Measurements from ENCODE around the gene WFS1. TPM values are rescaled to one million over a fixed set of nuclear protein-coding genes. Genes with fewer than 3 reads are reported as not detected.

WFS1 gene
- total RNA-seq, 3 donors from 2014 or later: 32.5 to 58.3 (median 37.1) TPM

- no peak overlapping the region for H3K4me3 ChIP-seq
- H3K36me3 ChIP-seq: no peaks in the 10 kb centered on the region
- DNase-seq (ENCODE audit: low spot score in 2 of 2): no peak
- peaks cover 4 to 17% of the 10 kb centered on the region in 2 donors for H3K9me3 ChIP-seq
- H3K4me1 ChIP-seq: no peaks in the 10 kb centered on the region
- peaks cover 5 to 55% of the 10 kb centered on the region in 2 donors for H3K27me3 ChIP-seq
- H3K27ac ChIP-seq: no peak overlapping the region
- intact Hi-C loops (cut with DNase I; ENCODE audit: low total_unique reads): no loop called here
- TF ChIP-seq POLR2A (IDR thresholded peaks at IDR 0.05) (no peak), CTCF (IDR thresholded peaks at IDR 0.05) (no peak), POLR2AphosphoS5 (IDR thresholded peaks at IDR 0.05) (no peak)
Measured at GRCh38 chr4:6241062-6241845, 28.4 kb upstream of the WFS1 start.

DNA sequence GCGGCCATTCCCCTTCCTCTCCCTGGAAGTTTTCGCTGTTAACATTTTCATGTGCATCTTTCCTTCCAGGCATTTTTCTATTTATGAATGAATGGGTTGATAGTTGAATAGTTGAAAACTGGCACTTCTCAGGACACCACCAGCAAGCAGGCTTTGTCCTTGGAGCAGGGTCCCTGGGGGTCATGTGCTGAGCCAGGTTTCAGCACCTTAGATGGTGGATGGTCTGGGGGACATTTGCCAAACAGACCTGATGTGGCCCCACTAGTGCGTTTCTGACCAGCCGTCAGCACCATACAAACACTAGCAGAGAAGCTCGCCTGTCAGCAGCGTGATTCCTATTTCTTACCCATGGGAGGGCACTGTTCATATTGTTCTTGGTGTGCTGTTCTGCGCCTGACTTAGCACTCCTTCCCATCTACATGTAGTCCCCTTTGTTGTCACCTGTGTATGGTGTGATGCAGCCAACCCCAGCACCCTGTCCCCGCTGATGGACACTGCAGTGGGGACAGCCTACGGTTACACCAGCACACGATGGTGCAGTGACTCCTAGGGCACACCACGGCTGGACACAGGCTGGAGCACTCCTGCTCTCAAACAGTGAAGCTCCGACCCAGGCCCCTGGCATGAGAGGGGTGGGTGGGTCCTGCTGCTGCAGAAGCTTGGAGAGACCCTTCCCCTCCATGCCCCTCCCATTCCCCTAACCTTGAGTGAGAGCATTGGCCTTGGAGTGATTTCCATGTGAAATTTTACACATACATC, 27.2 kb upstream of the WFS1 start:
- intact Hi-C loops (cut with DNase I; ENCODE audit: low total_unique reads): no loop called here
- H3K4me3 ChIP-seq: no peak overlapping the region
- H3K4me1 ChIP-seq: no peaks in the 10 kb centered on the region
- H3K27ac ChIP-seq: no peak overlapping the region
- no peaks in the 10 kb centered on the region for H3K36me3 ChIP-seq
- peaks cover 4 to 17% of the 10 kb centered on the region in 2 donors for H3K9me3 ChIP-seq
- DNase-seq (ENCODE audit: low spot score in 2 of 2): no peak
- peaks cover 5 to 59% of the 10 kb centered on the region in 2 donors for H3K27me3 ChIP-seq
- no peak for TF ChIP-seq POLR2AphosphoS5 (IDR thresholded peaks at IDR 0.05)
- TF ChIP-seq CTCF (IDR thresholded peaks at IDR 0.05): no peak
- TF ChIP-seq POLR2A (IDR thresholded peaks at IDR 0.05): no peak

- DNase-seq (ENCODE audit: low spot score in 2 of 2): no peak
- Histone ChIP-seq H3K9me3 (peaks cover 4 to 17% of the 10 kb centered on the region in 2 donors), H3K27ac (no peak overlapping the region), H3K36me3 (no peaks in the 10 kb centered on the region), H3K4me3 (peak overlapping the region in 2 of 3 donors; percentile 38 to 60), H3K27me3 (peaks cover 5 to 60% of the 10 kb centered on the region in 2 donors), H3K4me1 (no peaks in the 10 kb centered on the region)
- TF ChIP-seq POLR2AphosphoS5 (IDR thresholded peaks at IDR 0.05) (no peak), POLR2A (IDR thresholded peaks at IDR 0.05) (no peak), CTCF (IDR thresholded peaks at IDR 0.05) (no peak)
- intact Hi-C loops (cut with DNase I; ENCODE audit: low total_unique reads): no loop called here
Measured at GRCh38 chr4:6245246-6246169, 24.1 kb upstream of the WFS1 start.

GRCh38 chr4:6246170-6246634, 23.4 kb upstream of the WFS1 start:
- no peaks in the 10 kb centered on the region for H3K36me3 ChIP-seq
- H3K4me3 ChIP-seq: peak overlapping the region in 1 of 3 donors; percentile 60
- intact Hi-C loops (cut with DNase I; ENCODE audit: low total_unique reads): no loop called here
- H3K9me3 ChIP-seq: peaks cover 4 to 17% of the 10 kb centered on the region in 2 donors
- TF ChIP-seq POLR2AphosphoS5 (IDR thresholded peaks at IDR 0.05) (no peak), CTCF (IDR thresholded peaks at IDR 0.05) (no peak), POLR2A (IDR thresholded peaks at IDR 0.05) (no peak)
- H3K4me1 ChIP-seq: no peaks in the 10 kb centered on the region
- no peak overlapping the region for H3K27ac ChIP-seq
- DNase-seq (ENCODE audit: low spot score in 2 of 2): no peak
- peaks cover 5 to 58% of the 10 kb centered on the region in 2 donors for H3K27me3 ChIP-seq
